ENCODE results near the gene NEK5.
"Not testable (repeated sequence)": the region's sequence is repeated elsewhere in the genome, so short reads cannot be mapped to it uniquely, and the experiment has no call there.

NEK5 gene

GRCh38 chr13:52130641-52131040 lies 1.8 kb upstream of the NEK5 start:
- DNase-seq, result no peak

GRCh38 chr13:52127783-52128702 lies 830 bp downstream of the NEK5 start:
- peak; percentile 53 to 66 for DNase-seq

GRCh38 chr13:52127378-52127777 lies 1.5 kb downstream of the NEK5 start:
- DNase-seq, result no peak

GRCh38 chr13:52125547-52125946 lies 3.3 kb downstream of the NEK5 start:
- DNase-seq, result no peak

GRCh38 chr13:52118595-52118994 lies 10.3 kb downstream of the NEK5 start:
- DNase-seq, result no peak

- DNase-seq, result no peak
These were observed 10.8 kb downstream of the NEK5 start for GRCh38 chr13:52118095-52118494.

- DNase-seq, result no peak
These were observed 16.3 kb downstream of the NEK5 start for GRCh38 chr13:52112591-52112990.

GRCh38 chr13:52109116-52109670 lies 19.7 kb downstream of the NEK5 start:
- no peak for DNase-seq

- DNase-seq, result no peak
These were observed 23.0 kb downstream of the NEK5 start for GRCh38 chr13:52105841-52106240.

- DNase-seq, result no peak
These were observed 24.2 kb downstream of the NEK5 start for GRCh38 chr13:52104624-52105023.

- no peak for DNase-seq
These were observed 25.5 kb downstream of the NEK5 start for GRCh38 chr13:52103386-52103785.

- not testable (repeated sequence) for DNase-seq
These were observed 26.4 kb downstream of the NEK5 start for GRCh38 chr13:52102423-52102822.

- no peak for DNase-seq
These were observed 31.7 kb downstream of the NEK5 start for GRCh38 chr13:52097197-52097596.

- DNase-seq, result no peak
These were observed 32.1 kb downstream of the NEK5 start for GRCh38 chr13:52096748-52097147.

- DNase-seq, result no peak
These were observed 32.8 kb downstream of the NEK5 start for GRCh38 chr13:52096062-52096461.

- no peak for DNase-seq
These were observed 36.8 kb downstream of the NEK5 start for GRCh38 chr13:52092087-52092486.

- DNase-seq, result no peak
These were observed 37.4 kb downstream of the NEK5 start for GRCh38 chr13:52091473-52091872.

- no peak for DNase-seq
These were observed 43.5 kb downstream of the NEK5 start for GRCh38 chr13:52085421-52085820.

- DNase-seq, result not testable (repeated sequence)
These were observed 43.9 kb downstream of the NEK5 start for GRCh38 chr13:52084981-52085380.

- no peak for DNase-seq
These were observed 46.3 kb downstream of the NEK5 start for GRCh38 chr13:52082601-52083000.

- not testable (repeated sequence) for DNase-seq
These were observed 49.0 kb downstream of the NEK5 start for GRCh38 chr13:52079891-52080290.

GRCh38 chr13:52070929-52071523 lies 57.8 kb downstream of the NEK5 start:
- peak; percentile 10 to 18 for DNase-seq

- DNase-seq, result no peak
These were observed 61.6 kb downstream of the NEK5 start for GRCh38 chr13:52067237-52067636.

- DNase-seq, result no peak
These were observed 67.3 kb downstream of the NEK5 start for GRCh38 chr13:52061587-52061986.
